ENCODE measurements around the gene LECT2.

GRCh38 chr5:135954899-135955298, at the start of gene LECT2:
- TF ChIP-seq EZH2 (IDR thresholded peaks at IDR 0.05; ENCODE audit: low read length, unreplicated experiment) (no peak), CTCF (conservative IDR thresholded peaks at IDR 0.05; ENCODE audit: low read depth, low read length) (no peak)

Measured in PC-3 (cell line).